ENCODE measurements around the gene TUBGCP3. TPM values are rescaled to one million over a fixed set of nuclear protein-coding genes. Genes with fewer than 3 reads are reported as not detected.
A peak's percentile ranks its signal among the peaks of the same experiment; 100 is the strongest.

TUBGCP3 gene
- total RNA-seq, 2 donors from 2014 or later: 9.8 to 14.7 TPM

- no peaks in the 10 kb centered on the region for H3K4me1 ChIP-seq
- DNase-seq (ENCODE audit: low spot score): no peak
- H3K27ac ChIP-seq: no peak overlapping the region
- TF ChIP-seq, protein P1, sequence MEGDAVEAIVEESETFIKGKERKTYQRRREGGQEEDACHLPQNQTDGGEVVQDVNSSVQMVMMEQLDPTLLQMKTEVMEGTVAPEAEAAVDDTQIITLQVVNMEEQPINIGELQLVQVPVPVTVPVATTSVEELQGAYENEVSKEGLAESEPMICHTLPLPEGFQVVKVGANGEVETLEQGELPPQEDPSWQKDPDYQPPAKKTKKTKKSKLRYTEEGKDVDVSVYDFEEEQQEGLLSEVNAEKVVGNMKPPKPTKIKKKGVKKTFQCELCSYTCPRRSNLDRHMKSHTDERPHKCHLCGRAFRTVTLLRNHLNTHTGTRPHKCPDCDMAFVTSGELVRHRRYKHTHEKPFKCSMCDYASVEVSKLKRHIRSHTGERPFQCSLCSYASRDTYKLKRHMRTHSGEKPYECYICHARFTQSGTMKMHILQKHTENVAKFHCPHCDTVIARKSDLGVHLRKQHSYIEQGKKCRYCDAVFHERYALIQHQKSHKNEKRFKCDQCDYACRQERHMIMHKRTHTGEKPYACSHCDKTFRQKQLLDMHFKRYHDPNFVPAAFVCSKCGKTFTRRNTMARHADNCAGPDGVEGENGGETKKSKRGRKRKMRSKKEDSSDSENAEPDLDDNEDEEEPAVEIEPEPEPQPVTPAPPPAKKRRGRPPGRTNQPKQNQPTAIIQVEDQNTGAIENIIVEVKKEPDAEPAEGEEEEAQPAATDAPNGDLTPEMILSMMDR (IDR thresholded peaks at IDR 0.05): no peak
- H3K9me3 ChIP-seq: no peaks in the 10 kb centered on the region
- H3K27me3 ChIP-seq: peaks cover 4% of the 10 kb centered on the region in 2 donors
- no peaks in the 10 kb centered on the region for H3K36me3 ChIP-seq
- H3K4me3 ChIP-seq: no peak overlapping the region
These were observed 140.6 kb downstream of the TUBGCP3 start for GRCh38 chr13:112447306-112447705.

GRCh38 chr13:112446867-112447266, 141.1 kb downstream of the TUBGCP3 start:
- peaks cover 4% of the 10 kb centered on the region in 2 donors for H3K27me3 ChIP-seq
- peak; percentile 36 for DNase-seq (ENCODE audit: low spot score)
- H3K27ac ChIP-seq: no peak overlapping the region
- no peak overlapping the region for H3K4me3 ChIP-seq
- H3K4me1 ChIP-seq: no peaks in the 10 kb centered on the region
- H3K36me3 ChIP-seq: no peaks in the 10 kb centered on the region
- TF ChIP-seq, protein P1 (IDR thresholded peaks at IDR 0.05): no peak
- H3K9me3 ChIP-seq: no peaks in the 10 kb centered on the region

GRCh38 chr13:112446347-112446861, 141.5 kb downstream of the TUBGCP3 start:
- Histone ChIP-seq H3K4me1 (no peaks in the 10 kb centered on the region), H3K9me3 (no peaks in the 10 kb centered on the region), H3K36me3 (no peaks in the 10 kb centered on the region), H3K27me3 (peaks cover 4% of the 10 kb centered on the region in 2 donors), H3K27ac (no peak overlapping the region), H3K4me3 (no peak overlapping the region)
- peak; percentile 30 for DNase-seq (ENCODE audit: low spot score)
- TF ChIP-seq, protein P1 (IDR thresholded peaks at IDR 0.05): no peak

DNA sequence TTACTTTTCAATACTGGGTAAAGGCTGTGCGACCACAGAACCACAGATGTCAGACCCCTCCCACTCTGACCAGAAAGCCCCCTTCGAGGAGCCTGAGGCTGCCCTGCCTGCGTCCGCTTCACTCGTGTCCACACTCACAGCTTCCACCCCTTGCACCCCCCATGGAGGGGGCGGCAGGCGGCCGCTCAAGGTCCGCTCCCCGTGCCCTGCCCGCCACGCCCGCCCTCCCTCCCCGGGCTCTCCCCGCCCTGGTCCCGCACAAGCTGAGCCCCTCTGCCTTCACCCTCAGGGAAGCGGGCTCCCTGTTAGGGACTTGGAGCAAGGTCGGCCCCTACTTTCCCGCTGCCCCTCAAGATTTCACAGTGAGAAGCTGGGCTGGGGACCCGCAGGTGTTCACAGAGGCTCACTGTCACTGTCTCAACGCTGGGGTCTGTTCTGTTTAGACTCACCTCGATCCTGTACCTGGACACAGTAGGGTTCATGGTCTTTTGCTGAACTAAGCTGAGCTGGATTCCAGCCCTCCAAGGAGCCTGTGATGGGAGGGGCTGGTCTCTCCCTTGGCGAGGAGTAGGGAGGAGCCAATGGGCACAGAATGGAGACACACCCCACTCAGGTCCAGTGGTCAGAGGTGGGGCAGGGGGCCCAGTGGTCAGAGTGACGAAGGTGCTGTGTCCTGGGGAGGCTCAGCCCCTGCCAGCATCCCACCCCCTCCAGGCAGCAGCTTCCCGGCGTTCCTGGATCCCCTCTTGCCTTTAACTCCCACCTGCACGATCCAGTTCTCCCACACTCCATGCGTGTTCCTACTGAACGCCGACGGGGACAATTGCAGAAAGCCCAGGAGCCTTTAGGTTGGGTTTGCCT, 142.3 kb downstream of the TUBGCP3 start:
- no peaks in the 10 kb centered on the region for H3K4me1 ChIP-seq
- no peak overlapping the region for H3K27ac ChIP-seq
- TF ChIP-seq, protein P1 (IDR thresholded peaks at IDR 0.05): no peak
- H3K27me3 ChIP-seq: peaks cover 4% of the 10 kb centered on the region in 2 donors
- H3K9me3 ChIP-seq: no peaks in the 10 kb centered on the region
- no peak overlapping the region for H3K4me3 ChIP-seq
- peak; percentile 26 for DNase-seq (ENCODE audit: low spot score)
- no peaks in the 10 kb centered on the region for H3K36me3 ChIP-seq

GRCh38 chr13:112444416-112445399, 143.2 kb downstream of the TUBGCP3 start:
- no peak overlapping the region for H3K27ac ChIP-seq
- peak; percentile 26 for DNase-seq (ENCODE audit: low spot score)
- no peaks in the 10 kb centered on the region for H3K9me3 ChIP-seq
- no peaks in the 10 kb centered on the region for H3K36me3 ChIP-seq
- H3K4me3 ChIP-seq: no peak overlapping the region
- TF ChIP-seq, protein P1 (IDR thresholded peaks at IDR 0.05): no peak
- H3K4me1 ChIP-seq: no peaks in the 10 kb centered on the region
- H3K27me3 ChIP-seq: peaks cover 4% of the 10 kb centered on the region in 2 donors

Data from right atrium auricular region (tissue), 2 donors.